ENCODE measurements around the gene SEMA6A.

The SEMA6A gene

GRCh38 chr5:116464144-116464708 is 110.4 kb downstream of the SEMA6A start:
- DNase-seq: no peak
- H3K4me1 ChIP-seq: peaks cover 20% of the 10 kb centered on the region
- no peaks in the 10 kb centered on the region for H3K36me3 ChIP-seq
- no peak overlapping the region for H3K4me3 ChIP-seq (ENCODE audit: low read depth, low read length)
- no peak for TF ChIP-seq CTCF (IDR thresholded peaks at IDR 0.05; ENCODE audit: low read depth, low read length)
- H3K9me3 ChIP-seq: no peaks in the 10 kb centered on the region
- H3K27me3 ChIP-seq: no peaks in the 10 kb centered on the region

GRCh38 chr5:116462500-116462899 is 112.1 kb downstream of the SEMA6A start:
- H3K4me1 ChIP-seq: peaks cover 20% of the 10 kb centered on the region
- H3K36me3 ChIP-seq: no peaks in the 10 kb centered on the region
- no peak for DNase-seq
- TF ChIP-seq CTCF (IDR thresholded peaks at IDR 0.05; ENCODE audit: low read depth, low read length): no peak
- no peaks in the 10 kb centered on the region for H3K27me3 ChIP-seq
- H3K9me3 ChIP-seq: no peaks in the 10 kb centered on the region
- H3K4me3 ChIP-seq (ENCODE audit: low read depth, low read length): no peak overlapping the region

- Histone ChIP-seq H3K4me3 (ENCODE audit: low read depth, low read length) (no peak overlapping the region), H3K4me1 (peaks cover 25% of the 10 kb centered on the region), H3K9me3 (no peaks in the 10 kb centered on the region), H3K27me3 (no peaks in the 10 kb centered on the region), H3K36me3 (no peaks in the 10 kb centered on the region)
- DNase-seq: no peak
- TF ChIP-seq CTCF (IDR thresholded peaks at IDR 0.05; ENCODE audit: low read depth, low read length): no peak
Observed at GRCh38 chr5:116459301-116459700, 115.3 kb downstream of the SEMA6A start.

- no peak for DNase-seq
- H3K4me3 ChIP-seq (ENCODE audit: low read depth, low read length): no peak overlapping the region
- TF ChIP-seq CTCF (IDR thresholded peaks at IDR 0.05; ENCODE audit: low read depth, low read length): no peak
- H3K9me3 ChIP-seq: no peaks in the 10 kb centered on the region
- no peaks in the 10 kb centered on the region for H3K36me3 ChIP-seq
- no peaks in the 10 kb centered on the region for H3K27me3 ChIP-seq
- H3K4me1 ChIP-seq: peaks cover 22% of the 10 kb centered on the region
Observed at GRCh38 chr5:116457062-116457461, 117.6 kb downstream of the SEMA6A start.

GRCh38 chr5:116456036-116456435 is 118.6 kb downstream of the SEMA6A start:
- Histone ChIP-seq H3K27me3 (no peaks in the 10 kb centered on the region), H3K4me1 (peaks cover 22% of the 10 kb centered on the region), H3K36me3 (no peaks in the 10 kb centered on the region), H3K9me3 (no peaks in the 10 kb centered on the region), H3K4me3 (ENCODE audit: low read depth, low read length) (no peak overlapping the region)
- no peak for DNase-seq
- no peak for TF ChIP-seq CTCF (IDR thresholded peaks at IDR 0.05; ENCODE audit: low read depth, low read length)

- Histone ChIP-seq H3K4me3 (ENCODE audit: low read depth, low read length) (peak overlapping the region; percentile 10), H3K9me3 (no peaks in the 10 kb centered on the region), H3K36me3 (no peaks in the 10 kb centered on the region), H3K4me1 (peaks cover 22% of the 10 kb centered on the region), H3K27me3 (no peaks in the 10 kb centered on the region)
- TF ChIP-seq CTCF (IDR thresholded peaks at IDR 0.05; ENCODE audit: low read depth, low read length): no peak
- no peak for DNase-seq
Observed at GRCh38 chr5:116455061-116455460, 119.6 kb downstream of the SEMA6A start.

All from BE2C (cell line).